Erythroblast (primary cell): ENCODE measurements around the gene GOLPH3.

Experiments
- GATA1 ChIP-seq: IDR thresholded peaks from 2 replicates; pipeline ENCODE4 v1.6.1; 2011; ENCODE audit warnings: low read depth, mild to moderate bottlenecking, control low read depth, low read length, moderate library complexity
- POLR2A ChIP-seq: IDR thresholded peaks from 2 replicates; pipeline ENCODE4 v1.6.1; 2011; ENCODE audit warnings: mild to moderate bottlenecking, low read length

GRCh38 chr5:32136342-32136741, 37.8 kb downstream of the GOLPH3 start:
- TF ChIP-seq POLR2A (no peak), GATA1 (no peak)
